IMR-90 (cell line): ENCODE results near the gene LRP1B. TPM values are rescaled to one million over a fixed set of nuclear protein-coding genes. Genes with fewer than 3 reads are reported as not detected.

Source experiments
- ATAC-seq: fragments of 200-7000 bp; cut with Tn5 transposase; 2 replicates; pipeline ENCODE4 v1.9.1; 2020; ENCODE audit warnings: low read depth, mild to moderate bottlenecking, moderate library complexity
- BruUV-seq: library from RNA; stranded (reverse); fragments of 400-500 nt; replicated peaks from 2 replicates; lab custom pipeline; 2021; lab: Mats Ljungman, UMichigan
- CTCF ChIA-PET: fragments of 300-600 bp; formaldehyde crosslinking; extraction: SDS; loops from one replicate; lab custom pipeline; 2021; ENCODE audit warnings: antibody characterized with exemption; lab: Yijun Ruan, JAX
- POLR2A ChIA-PET: fragments of 300-600 bp; sonication (Branson Sonifier 250); formaldehyde crosslinking; loops from one replicate; lab custom pipeline; 2022; ENCODE audit warnings: antibody characterized with exemption; ENCODE audit not compliant: unreplicated experiment; lab: Charles Lee
- DNase-seq: peaks from one replicate; pipeline ENCODE4 v3.0.0; 2013
- H2AFZ ChIP-seq: replicated peaks from 2 replicates; pipeline ENCODE3; 2013; ENCODE audit warnings: low read length, mild to moderate bottlenecking; ENCODE audit not compliant: poor library complexity
- H2AK5ac ChIP-seq: 2 replicates; pipeline ENCODE4 v1.6.1; 2013; ENCODE audit warnings: low read depth, low read length, inconsistent platforms
- H2AK9ac ChIP-seq: replicated peaks from 2 replicates; pipeline ENCODE3; 2013; ENCODE audit warnings: mild to moderate bottlenecking, low read depth, low read length, moderate library complexity; ENCODE audit not compliant: poor library complexity
- H2BK120ac ChIP-seq: 2 replicates; pipeline ENCODE4 v1.6.1; 2013; ENCODE audit warnings: low read depth, low read length, inconsistent platforms
- H2BK15ac ChIP-seq: 3 replicates; pipeline ENCODE4 v1.6.1; 2013; ENCODE audit warnings: low read depth, low read length, inconsistent platforms
- H2BK20ac ChIP-seq: 2 replicates; pipeline ENCODE4 v1.6.1; 2013; ENCODE audit warnings: low read depth, mild to moderate bottlenecking, inconsistent platforms, low read length, moderate library complexity
- H2BK5ac ChIP-seq: 2 replicates; pipeline ENCODE4 v1.6.1; 2013; ENCODE audit warnings: mild to moderate bottlenecking, low read depth, low read length, inconsistent platforms; ENCODE audit not compliant: poor library complexity, severe bottlenecking
- H3K14ac ChIP-seq: replicated peaks from 2 replicates; pipeline ENCODE4 v1.6.1; 2013; ENCODE audit warnings: low read depth, low read length, inconsistent platforms
- H3K18ac ChIP-seq: 2 replicates; pipeline ENCODE4 v1.6.1; 2013; ENCODE audit warnings: low read depth, low read length, control low read depth
- H3K23ac ChIP-seq: 2 replicates; pipeline ENCODE4 v1.6.1; 2013; ENCODE audit warnings: low read depth, low read length, inconsistent platforms
- H3K27ac ChIP-seq: 2 replicates; pipeline ENCODE4 v1.5.1; 2013; ENCODE audit warnings: mild to moderate bottlenecking, control low read depth, low read length; ENCODE audit not compliant: insufficient read depth
- H3K27me3 ChIP-seq: 2 replicates; pipeline ENCODE4 v1.6.1; 2013; ENCODE audit warnings: low read length; ENCODE audit not compliant: control insufficient read depth, insufficient read depth
- H3K36me3 ChIP-seq: 2 replicates; pipeline ENCODE4 v1.6.1; 2013; ENCODE audit warnings: low read length, mixed read lengths; ENCODE audit not compliant: control insufficient read depth, insufficient read depth
- H3K4ac ChIP-seq: 2 replicates; pipeline ENCODE4 v1.6.1; 2013; ENCODE audit warnings: low read depth, low read length, inconsistent platforms
- H3K4me1 ChIP-seq: 2 replicates; pipeline ENCODE4 v1.6.1; 2013; ENCODE audit warnings: low read length, mixed read lengths; ENCODE audit not compliant: control insufficient read depth, insufficient read depth
- H3K4me2 ChIP-seq: 2 replicates; pipeline ENCODE4 v1.6.1; 2013; ENCODE audit warnings: low read depth, mild to moderate bottlenecking, control low read depth, low read length, moderate library complexity
- H3K4me3 ChIP-seq: 2 replicates; pipeline ENCODE4 v1.5.1; 2013; ENCODE audit warnings: low read depth, mild to moderate bottlenecking, control low read depth, low read length, moderate library complexity; ENCODE audit not compliant: insufficient read depth
- H3K56ac ChIP-seq: 2 replicates; pipeline ENCODE4 v1.6.1; 2013; ENCODE audit warnings: low read length, inconsistent platforms; ENCODE audit not compliant: insufficient read depth; ENCODE audit errors: extremely low read depth
- H3K79me1 ChIP-seq, 2 experiments: 2 replicates each; pipeline ENCODE4 v1.6.1; 2013; ENCODE audit warnings: low read length in 2 of 2, inconsistent platforms in 1 of 2, low read depth in 1 of 2
- H3K9ac ChIP-seq: 2 replicates; pipeline ENCODE4 v1.6.1; 2013; ENCODE audit warnings: low read depth, low read length, control low read depth
- H3K9me1 ChIP-seq: 2 replicates; pipeline ENCODE4 v1.6.1; 2013; ENCODE audit warnings: low read length, inconsistent platforms; ENCODE audit not compliant: insufficient read depth
- H3K9me3 ChIP-seq: 2 replicates; pipeline ENCODE4 v1.6.1; 2013; ENCODE audit warnings: low read length; ENCODE audit not compliant: control insufficient read depth, insufficient read depth
- H4K20me1 ChIP-seq: 2 replicates; pipeline ENCODE4 v1.6.1; 2013; ENCODE audit warnings: low read length, inconsistent platforms; ENCODE audit not compliant: insufficient read depth
- H4K5ac ChIP-seq: 2 replicates; pipeline ENCODE4 v1.6.1; 2013; ENCODE audit warnings: mild to moderate bottlenecking, low read depth, low read length, control low read depth
- H4K8ac ChIP-seq, 2 experiments: 2 replicates each; pipeline ENCODE4 v1.6.1; 2013; ENCODE audit warnings: low read depth in 2 of 2, low read length in 2 of 2, control low read depth in 1 of 2, inconsistent platforms in 1 of 2
- H4K91ac ChIP-seq: 2 replicates; pipeline ENCODE4 v1.6.1; 2013; ENCODE audit warnings: low read depth, low read length, inconsistent platforms; ENCODE audit not compliant: insufficient read depth
- BHLHE40 ChIP-seq: fragments of 150-350 bp; IDR thresholded peaks from 2 replicates; pipeline ENCODE4 v1.6.1; 2016; ENCODE audit warnings: mild to moderate bottlenecking, low read depth, low read length
- CEBPB ChIP-seq: IDR thresholded peaks from 2 replicates; pipeline ENCODE4 v1.6.1; 2012; ENCODE audit warnings: low read depth, low read length, improper control_type of control experiment
- MAFK ChIP-seq: IDR thresholded peaks from 2 replicates; pipeline ENCODE4 v1.6.1; 2012; ENCODE audit warnings: low read depth, low read length, improper control_type of control experiment
- POLR2A ChIP-seq: IDR thresholded peaks from 2 replicates; pipeline ENCODE4 v1.6.1; 2012; ENCODE audit warnings: mild to moderate bottlenecking, low read depth, low read length
- RAD21 ChIP-seq: IDR thresholded peaks from 2 replicates; pipeline ENCODE4 v1.6.1; 2012; ENCODE audit warnings: low read length, improper control_type of control experiment
- RCOR1 ChIP-seq: IDR thresholded peaks from 2 replicates; pipeline ENCODE4 v1.6.1; 2012; ENCODE audit warnings: mild to moderate bottlenecking, low read length, improper control_type of control experiment; ENCODE audit not compliant: insufficient replicate concordance
- SMC3 ChIP-seq: fragments of 150-350 bp; IDR thresholded peaks from 2 replicates; pipeline ENCODE4 v1.6.1; 2016; ENCODE audit warnings: low read depth, mild to moderate bottlenecking, antibody characterized with exemption, low read length, moderate library complexity
- WGBS, 2 experiments: methylation state at CpG; one replicate each; pipeline versions ENCODE4 v1.1.5 to v1.1.7; 2013; ENCODE audit warnings: missing lambda C conversion rate in 2 of 2; ENCODE audit not compliant: insufficient read length in 1 of 2; ENCODE audit errors: extremely low coverage in 2 of 2; 5-methylcytosine and 5-hydroxymethylcytosine counted together
- dilution Hi-C: fragments of 300-500 bp; cut with HindIII; formaldehyde crosslinking; loops from one replicate; pipeline ENCODE4 v1.14.3; 2018; ENCODE audit warnings: low sequenced_read_pairs; ENCODE audit not compliant: unreplicated experiment
- in situ Hi-C: fragments of 300-500 bp; cut with MboI; formaldehyde crosslinking; loops from 3 replicates; pipeline ENCODE4 v1.14.3; 2019; ENCODE audit warnings: low sequenced_read_pairs, inconsistent platforms, mixed read lengths
- intact Hi-C: fragments of 100-400 bp; cut with micrococcal nuclease; formaldehyde crosslinking; loops from 2 replicates; pipeline ENCODE4 v1.10.0; 2022
- polyA plus RNA-seq, 3 experiments: library from polyadenylated mRNA; depleted of rRNA; stranded (reverse); fragments of >200 nt; gene quantifications; 2 replicates each; pipeline ENCODE4 v1.2.3, GENCODE V29; 2012; ENCODE audit warnings: low replicate concordance in 1 of 3
- total RNA-seq: library from RNA; depleted of rRNA; stranded (reverse); fragments of >200 nt; gene quantifications from 2 replicates; pipeline ENCODE4 v1.2.3, GENCODE V29; 2012
- TF ChIP-seq, protein P1 (sequence below): fragments of 150-350 bp; IDR thresholded peaks from 2 replicates; pipeline ENCODE4 v1.6.1; 2017; ENCODE audit warnings: mild to moderate bottlenecking, antibody characterized with exemption, low read length, low read depth
- TF ChIP-seq, protein P2 (sequence below): fragments of 150-350 bp; IDR thresholded peaks from 2 replicates; pipeline ENCODE4 v1.6.1; 2016; ENCODE audit warnings: low read depth, mild to moderate bottlenecking, low read length, moderate library complexity, borderline replicate concordance

Gene LRP1B
- total and polyA plus RNA-seq, 2 of the 4 experiments (the other 2 are of a cell fraction): under 0.01 to 0.02 TPM

DNA sequence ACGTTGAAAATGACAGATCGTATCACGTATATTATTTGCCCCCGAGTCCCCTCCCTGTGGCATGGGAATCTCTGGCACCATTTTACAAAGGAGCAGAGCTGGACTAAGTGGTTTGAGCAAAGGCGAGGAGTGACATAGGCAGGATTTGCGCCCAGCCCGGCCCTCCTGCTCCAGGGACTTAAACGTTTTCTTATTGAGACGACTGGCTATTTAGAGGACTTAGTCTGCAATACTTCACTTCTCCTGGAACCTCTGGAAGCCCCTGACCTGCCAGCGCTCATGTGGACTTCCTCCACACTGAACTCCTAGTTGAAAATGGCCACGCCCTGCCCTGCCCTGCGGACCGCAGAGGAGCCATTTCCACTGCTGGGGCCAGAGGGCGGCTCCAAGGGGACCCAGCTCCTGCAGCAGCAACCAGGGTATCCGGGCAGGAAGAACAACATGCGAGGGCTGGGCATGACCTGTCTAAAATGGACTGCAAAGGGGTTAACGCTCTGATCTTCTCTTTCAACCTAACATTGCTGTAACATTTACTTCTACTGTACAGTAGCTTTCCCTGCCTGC is 690.7 kb downstream of the LRP1B start:
- intact Hi-C loops: no loop called here
- no peak overlapping the region for H2BK15ac ChIP-seq
- ATAC-seq: no peak
- no peak overlapping the region for H2AFZ ChIP-seq
- H2BK20ac ChIP-seq: no peak overlapping the region
- H4K20me1 ChIP-seq: no peaks in the 10 kb centered on the region
- dilution Hi-C loops: no loop called here
- no peak overlapping the region for H2BK120ac ChIP-seq
- no peak overlapping the region for H2BK5ac ChIP-seq
- H3K27ac ChIP-seq: no peak overlapping the region
- H4K91ac ChIP-seq: no peak overlapping the region
- no peak overlapping the region for H4K5ac ChIP-seq
- H3K9me1 ChIP-seq: no peaks in the 10 kb centered on the region
- H2AK5ac ChIP-seq: no peak overlapping the region
- no CpG with 5 or more reads among the region's 17 CpGs for WGBS, 2 experiments
- BruUV-seq: no TSS peak
- H3K14ac ChIP-seq: no peak overlapping the region
- H4K8ac ChIP-seq: no peak overlapping the region
- H3K79me1 ChIP-seq: no peaks in the 10 kb centered on the region
- H3K4me2 ChIP-seq: no peak overlapping the region
- H3K4me3 ChIP-seq: no peak overlapping the region
- H3K18ac ChIP-seq: no peak overlapping the region
- no peaks in the 10 kb centered on the region for H3K9me3 ChIP-seq
- TF ChIP-seq, protein P1, sequence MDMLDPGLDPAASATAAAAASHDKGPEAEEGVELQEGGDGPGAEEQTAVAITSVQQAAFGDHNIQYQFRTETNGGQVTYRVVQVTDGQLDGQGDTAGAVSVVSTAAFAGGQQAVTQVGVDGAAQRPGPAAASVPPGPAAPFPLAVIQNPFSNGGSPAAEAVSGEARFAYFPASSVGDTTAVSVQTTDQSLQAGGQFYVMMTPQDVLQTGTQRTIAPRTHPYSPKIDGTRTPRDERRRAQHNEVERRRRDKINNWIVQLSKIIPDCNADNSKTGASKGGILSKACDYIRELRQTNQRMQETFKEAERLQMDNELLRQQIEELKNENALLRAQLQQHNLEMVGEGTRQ: no peak
- no peak for TF ChIP-seq MAFK
- TF ChIP-seq, protein P2, sequence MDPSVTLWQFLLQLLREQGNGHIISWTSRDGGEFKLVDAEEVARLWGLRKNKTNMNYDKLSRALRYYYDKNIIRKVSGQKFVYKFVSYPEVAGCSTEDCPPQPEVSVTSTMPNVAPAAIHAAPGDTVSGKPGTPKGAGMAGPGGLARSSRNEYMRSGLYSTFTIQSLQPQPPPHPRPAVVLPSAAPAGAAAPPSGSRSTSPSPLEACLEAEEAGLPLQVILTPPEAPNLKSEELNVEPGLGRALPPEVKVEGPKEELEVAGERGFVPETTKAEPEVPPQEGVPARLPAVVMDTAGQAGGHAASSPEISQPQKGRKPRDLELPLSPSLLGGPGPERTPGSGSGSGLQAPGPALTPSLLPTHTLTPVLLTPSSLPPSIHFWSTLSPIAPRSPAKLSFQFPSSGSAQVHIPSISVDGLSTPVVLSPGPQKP: no peak
- TF ChIP-seq RAD21: no peak
- no peak for TF ChIP-seq CEBPB
- no peak for TF ChIP-seq SMC3
- no peak for TF ChIP-seq POLR2A
- TF ChIP-seq RCOR1: no peak
- TF ChIP-seq BHLHE40: no peak
- no peak overlapping the region for H3K23ac ChIP-seq
- no peak overlapping the region for H2AK9ac ChIP-seq
- in situ Hi-C loops: no loop called here
- no peaks in the 10 kb centered on the region for H3K27me3 ChIP-seq
- POLR2A ChIA-PET: no interaction called here
- no peak for DNase-seq
- H3K56ac ChIP-seq: no peak overlapping the region
- no peak overlapping the region for H3K4ac ChIP-seq
- H3K4me1 ChIP-seq: no peaks in the 10 kb centered on the region
- CTCF ChIA-PET: no interaction called here
- no peak overlapping the region for H3K9ac ChIP-seq
- H3K36me3 ChIP-seq: no peaks in the 10 kb centered on the region
